NCI-H510A treated with DMSO at 0.1 percent for 48 hours (cell line): ENCODE data around the gene MTX1.
A peak's percentile ranks its signal among the peaks of the same experiment; 100 is the strongest.
"Not testable (repeated sequence)": the region's sequence is repeated elsewhere in the genome, so short reads cannot be mapped to it uniquely, and the experiment has no call there.

Source experiments
- DNase-seq: peaks from one replicate; lab custom pipeline; 2025; lab: John Stamatoyannopoulos, UW

The MTX1 gene

GRCh38 chr1:155189926-155190325 is 18.6 kb upstream of the MTX1 start:
- not testable (repeated sequence) for DNase-seq

GRCh38 chr1:155191904-155192303 is 16.6 kb upstream of the MTX1 start:
- DNase-seq = no peak

GRCh38 chr1:155192346-155193274 is 15.9 kb upstream of the MTX1 start:
- peak; percentile 81 for DNase-seq

- peak; percentile 82 for DNase-seq
Observed at GRCh38 chr1:155193275-155193990, 15.1 kb upstream of the MTX1 start.

GRCh38 chr1:155193991-155194240 is 14.6 kb upstream of the MTX1 start:
- not testable (repeated sequence) for DNase-seq

GRCh38 chr1:155195201-155196102 is 13.0 kb upstream of the MTX1 start:
- no peak for DNase-seq

GRCh38 chr1:155196103-155196892 is 12.2 kb upstream of the MTX1 start:
- no peak for DNase-seq

- no peak for DNase-seq
Observed at GRCh38 chr1:155196893-155197638, 11.4 kb upstream of the MTX1 start.

GRCh38 chr1:155197901-155198546 is 10.5 kb upstream of the MTX1 start:
- no peak for DNase-seq

- no peak for DNase-seq
Observed at GRCh38 chr1:155198547-155198906, 10.0 kb upstream of the MTX1 start.

- DNase-seq = no peak
Observed at GRCh38 chr1:155199792-155200191, 8.7 kb upstream of the MTX1 start.

GRCh38 chr1:155200920-155201319 is 7.6 kb upstream of the MTX1 start:
- no peak for DNase-seq

- DNase-seq = no peak
Observed at GRCh38 chr1:155202198-155202597, 6.3 kb upstream of the MTX1 start.

- DNase-seq = no peak
Observed at GRCh38 chr1:155202731-155203515, 5.6 kb upstream of the MTX1 start.

- no peak for DNase-seq
Observed at GRCh38 chr1:155205035-155205434, 3.5 kb upstream of the MTX1 start.

GRCh38 chr1:155205969-155206593 is 2.4 kb upstream of the MTX1 start:
- no peak for DNase-seq

- peak; percentile 83 for DNase-seq
Observed at GRCh38 chr1:155206891-155207805, 1.3 kb upstream of the MTX1 start.
